ENCODE measurements around the gene MBD4. TPM values are rescaled to one million over a fixed set of nuclear protein-coding genes. Genes with fewer than 3 reads are reported as not detected.
A peak's percentile ranks its signal among the peaks of the same experiment; 100 is the strongest.

Gene MBD4
- total RNA-seq, 1 experiment from 2014 or later: 40.1 TPM

DNA sequence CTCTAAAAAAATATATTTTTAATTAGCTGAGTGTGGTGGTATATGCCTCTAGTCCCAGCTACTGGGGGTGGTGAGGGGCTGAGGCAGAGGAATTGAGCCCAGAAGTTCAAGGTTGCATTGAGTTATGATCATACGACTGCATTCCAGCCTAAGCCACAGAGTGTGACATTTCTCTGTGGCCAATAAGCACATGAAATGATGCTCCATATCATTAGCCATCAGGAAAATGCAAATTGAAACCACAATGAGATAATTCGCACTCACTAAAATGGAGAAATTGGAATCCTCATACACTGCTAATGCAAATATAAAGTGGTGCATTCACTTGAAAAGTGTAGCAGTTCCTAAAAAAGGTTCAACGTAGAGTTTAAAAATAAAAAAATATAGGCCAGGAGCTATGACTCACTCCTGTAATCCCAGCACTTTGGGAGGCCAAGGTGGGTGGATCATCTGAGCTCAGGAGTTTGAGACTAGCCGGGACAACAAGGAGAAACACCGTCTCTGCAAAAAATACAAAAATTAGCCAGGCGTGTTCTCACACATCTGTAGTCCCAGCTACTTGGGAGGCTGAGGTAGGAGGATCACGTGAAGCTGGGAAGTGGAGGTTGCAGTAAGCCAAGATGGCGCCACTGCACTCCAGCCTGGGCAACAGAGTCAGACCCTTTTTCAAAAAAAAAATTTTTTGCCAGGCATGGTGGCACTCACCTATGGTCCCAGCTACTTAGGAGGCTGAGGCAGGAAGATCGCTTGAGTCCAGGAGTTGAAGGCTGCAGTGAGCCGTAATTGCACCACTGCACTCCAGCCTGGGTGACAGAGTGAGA is 35.4 kb upstream of the MBD4 start:
- Histone ChIP-seq H4K5ac (ENCODE audit: insufficient read length, low read depth, low read length) (no peak overlapping the region), H2BK20ac (ENCODE audit: low read depth, low read length, poor library complexity, severe bottlenecking) (no peak overlapping the region), H4K91ac (ENCODE audit: insufficient read length, low read depth, low read length) (no peak overlapping the region), H4K8ac (replicated peaks; ENCODE audit: insufficient read length, low read depth, low read length) (no peak overlapping the region), H3K27me3 (ENCODE audit: insufficient read depth, low read length) (no peaks in the 10 kb centered on the region), H3K79me2 (ENCODE audit: insufficient read depth, low read length) (no peaks in the 10 kb centered on the region), H3K4me1 (ENCODE audit: insufficient read depth, low read length) (no peaks in the 10 kb centered on the region), H2AK5ac (ENCODE audit: insufficient read length, low read length) (no peak overlapping the region), H3K4me2 (ENCODE audit: insufficient read depth, insufficient read length, low read length) (no peak overlapping the region), H3K9ac (ENCODE audit: extremely low read depth, insufficient read length, low read length) (no peak overlapping the region), H3K23ac (ENCODE audit: insufficient read length, low read depth, low read length) (no peak overlapping the region), H3K14ac (ENCODE audit: insufficient read depth, low read length) (no peak overlapping the region), H3K4ac (ENCODE audit: low read depth, low read length) (no peak overlapping the region), H2BK5ac (ENCODE audit: insufficient read length, low read length) (no peak overlapping the region), H3K23me2 (ENCODE audit: insufficient read length, low read depth, low read length, poor library complexity, severe bottlenecking) (no peaks in the 10 kb centered on the region), H2BK12ac (ENCODE audit: insufficient read length, low read depth, low read length) (no peak overlapping the region), H3K18ac (ENCODE audit: insufficient read length, low read depth, low read length) (no peak overlapping the region), H2BK120ac (ENCODE audit: low read depth, low read length, poor library complexity, severe bottlenecking) (no peak overlapping the region), H4K20me1 (ENCODE audit: control insufficient read depth, insufficient read depth, insufficient read length) (no peaks in the 10 kb centered on the region), H2BK15ac (ENCODE audit: low read depth, low read length) (no peak overlapping the region), H3T11ph (ENCODE audit: low read length) (no peak overlapping the region), H3K27ac (ENCODE audit: insufficient read length, low read depth, low read length) (no peak overlapping the region), H3K56ac (ENCODE audit: insufficient read length, low read depth, low read length) (no peak overlapping the region), H3K79me1 (ENCODE audit: insufficient read depth, low read depth, low read length, poor library complexity, severe bottlenecking) (no peaks in the 10 kb centered on the region), H2AFZ (ENCODE audit: low read length) (no peak overlapping the region), H3K9me3 (ENCODE audit: control insufficient read depth, low read depth, low read length) (no peaks in the 10 kb centered on the region)
- no peak overlapping the region for H3K4me3 Mint-ChIP-seq
- H3K36me3 Mint-ChIP-seq (ENCODE audit: insufficient read depth in 1 of 3, low read depth in 3 of 3): peaks cover 4 to 32% (median 26%) of the 10 kb centered on the region in 3 experiments; a peak in 6 of 7 replicates
- H3K4me1 Mint-ChIP-seq: no peaks in the 10 kb centered on the region
- whole genome bisulfite sequencing (ENCODE audit: extremely low coverage, insufficient read length, low lambda C conversion rate): no CpG with 5 or more reads among the region's 10 CpGs
- no peaks in the 10 kb centered on the region for H3K27me3 Mint-ChIP-seq (ENCODE audit: low read depth)
- TF ChIP-seq, protein P1, sequence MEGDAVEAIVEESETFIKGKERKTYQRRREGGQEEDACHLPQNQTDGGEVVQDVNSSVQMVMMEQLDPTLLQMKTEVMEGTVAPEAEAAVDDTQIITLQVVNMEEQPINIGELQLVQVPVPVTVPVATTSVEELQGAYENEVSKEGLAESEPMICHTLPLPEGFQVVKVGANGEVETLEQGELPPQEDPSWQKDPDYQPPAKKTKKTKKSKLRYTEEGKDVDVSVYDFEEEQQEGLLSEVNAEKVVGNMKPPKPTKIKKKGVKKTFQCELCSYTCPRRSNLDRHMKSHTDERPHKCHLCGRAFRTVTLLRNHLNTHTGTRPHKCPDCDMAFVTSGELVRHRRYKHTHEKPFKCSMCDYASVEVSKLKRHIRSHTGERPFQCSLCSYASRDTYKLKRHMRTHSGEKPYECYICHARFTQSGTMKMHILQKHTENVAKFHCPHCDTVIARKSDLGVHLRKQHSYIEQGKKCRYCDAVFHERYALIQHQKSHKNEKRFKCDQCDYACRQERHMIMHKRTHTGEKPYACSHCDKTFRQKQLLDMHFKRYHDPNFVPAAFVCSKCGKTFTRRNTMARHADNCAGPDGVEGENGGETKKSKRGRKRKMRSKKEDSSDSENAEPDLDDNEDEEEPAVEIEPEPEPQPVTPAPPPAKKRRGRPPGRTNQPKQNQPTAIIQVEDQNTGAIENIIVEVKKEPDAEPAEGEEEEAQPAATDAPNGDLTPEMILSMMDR (conservative IDR thresholded peaks at IDR 0.05): no peak
- H3K27ac Mint-ChIP-seq: peak overlapping the region in 1 of 3 experiments; percentile 49; a peak in 1 of 7 replicates
- H3K9me3 Mint-ChIP-seq: no peaks in the 10 kb centered on the region
- DNase-seq: no peak

Data from H9 (cell line).